Activated naive CD4-positive, alpha-beta T cell treated with anti-CD3 and anti-CD28 coated beads, Interleukin-2, amount 50 U/mL, for 16 hours (primary cell): Measurements from ENCODE around the gene CYLD.

Experiments
- DNase-seq: peaks from one replicate; pipeline ENCODE4 v3.0.0-alpha.2; 2020

Gene CYLD

GRCh38 chr16:50741225-50741780, 583 bp upstream of the CYLD start:
- DNase-seq: no peak

GRCh38 chr16:50742576-50743200, 802 bp downstream of the CYLD start:
- DNase-seq: peak; percentile 60

- no peak for DNase-seq
Observed at GRCh38 chr16:50743581-50744225, 1.8 kb downstream of the CYLD start.

- DNase-seq: no peak
Observed at GRCh38 chr16:50744881-50745280, 3.0 kb downstream of the CYLD start.

GRCh38 chr16:50745940-50746339, 4.1 kb downstream of the CYLD start:
- DNase-seq: no peak

GRCh38 chr16:50747207-50747956, 5.5 kb downstream of the CYLD start:
- DNase-seq: no peak

- no peak for DNase-seq
Observed at GRCh38 chr16:50751528-50751927, 9.6 kb downstream of the CYLD start.

GRCh38 chr16:50752471-50753235, 10.8 kb downstream of the CYLD start:
- DNase-seq: no peak

- DNase-seq: no peak
Observed at GRCh38 chr16:50756473-50756872, 14.6 kb downstream of the CYLD start.

- DNase-seq: no peak
Observed at GRCh38 chr16:50761267-50761666, 19.4 kb downstream of the CYLD start.

GRCh38 chr16:50762241-50762640, 20.4 kb downstream of the CYLD start:
- no peak for DNase-seq

GRCh38 chr16:50763211-50763610, 21.3 kb downstream of the CYLD start:
- no peak for DNase-seq

GRCh38 chr16:50765260-50765659, 23.4 kb downstream of the CYLD start:
- no peak for DNase-seq

GRCh38 chr16:50765861-50766260, 24.0 kb downstream of the CYLD start:
- no peak for DNase-seq

- no peak for DNase-seq
Observed at GRCh38 chr16:50767197-50767596, 25.3 kb downstream of the CYLD start.

GRCh38 chr16:50771366-50771765, 29.5 kb downstream of the CYLD start:
- no peak for DNase-seq

GRCh38 chr16:50774405-50774804, 32.5 kb downstream of the CYLD start:
- DNase-seq: no peak

GRCh38 chr16:50774960-50775359, 33.1 kb downstream of the CYLD start:
- no peak for DNase-seq

GRCh38 chr16:50776037-50776436, 34.2 kb downstream of the CYLD start:
- DNase-seq: no peak

GRCh38 chr16:50778284-50779163, 36.6 kb downstream of the CYLD start:
- DNase-seq: no peak

GRCh38 chr16:50781043-50781442, 39.2 kb downstream of the CYLD start:
- DNase-seq: no peak

- DNase-seq: no peak
Observed at GRCh38 chr16:50781518-50781917, 39.6 kb downstream of the CYLD start.
